RWPE2 (cell line): Measurements from ENCODE around the gene RASL10B.

Experiments used
- ATAC-seq: fragments of 200-7000 bp; cut with Tn5 transposase; 3 replicates; pipeline ENCODE4 v1.9.1; 2021; ENCODE audit warnings: low read depth
- DNase-seq: peaks from one replicate; pipeline ENCODE4 v3.0.0-alpha.2; 2020; ENCODE audit warnings: low spot score
- H3K27ac ChIP-seq: fragments of 450-650 bp; 2 replicates; pipeline ENCODE4 v1.5.1; 2017; ENCODE audit warnings: mild to moderate bottlenecking; ENCODE audit not compliant: poor library complexity, severe bottlenecking
- H3K27me3 ChIP-seq: fragments of 250-450 bp; sonication (Bioruptor Pico); 2 replicates; pipeline ENCODE4 v1.5.1; 2021; ENCODE audit warnings: mild to moderate bottlenecking, moderate library complexity; ENCODE audit not compliant: insufficient read depth, poor library complexity, severe bottlenecking
- H3K36me3 ChIP-seq: fragments of 250-450 bp; sonication (Bioruptor Pico); 2 replicates; pipeline ENCODE4 v1.5.1; 2020; ENCODE audit warnings: low read depth, mild to moderate bottlenecking, moderate library complexity
- H3K4me1 ChIP-seq: fragments of 250-450 bp; sonication (Bioruptor Pico); 2 replicates; pipeline ENCODE4 v1.5.1; 2021; ENCODE audit warnings: mild to moderate bottlenecking, moderate library complexity; ENCODE audit not compliant: insufficient read depth, poor library complexity, severe bottlenecking
- H3K4me3 ChIP-seq: fragments of 250-450 bp; sonication (Bioruptor Pico); 2 replicates; pipeline ENCODE4 v1.5.1; 2021; ENCODE audit warnings: mild to moderate bottlenecking, moderate library complexity; ENCODE audit not compliant: severe bottlenecking
- H3K9me3 ChIP-seq: fragments of 250-450 bp; sonication (Bioruptor Pico); 2 replicates; pipeline ENCODE4 v1.5.1; 2021; ENCODE audit warnings: mild to moderate bottlenecking, moderate library complexity; ENCODE audit not compliant: severe bottlenecking
- CTCF ChIP-seq: fragments of 450-650 bp; IDR thresholded peaks from one replicate; pipeline ENCODE4 v1.5.1; 2017; ENCODE audit warnings: mild to moderate bottlenecking, moderate library complexity; ENCODE audit not compliant: poor library complexity, severe bottlenecking

The RASL10B gene

GRCh38 chr17:35709874-35710273 is 21.6 kb upstream of the RASL10B start:
- H3K36me3 ChIP-seq = peaks cover 66% of the 10 kb centered on the region

GRCh38 chr17:35710950-35711349 is 20.5 kb upstream of the RASL10B start:
- ATAC-seq (no peak), DNase-seq (no peak)
- Histone ChIP-seq H3K36me3 (peaks cover 76% of the 10 kb centered on the region), H3K9me3 (no peaks in the 10 kb centered on the region), H3K4me1 (no peaks in the 10 kb centered on the region), H3K4me3 (no peak overlapping the region), H3K27me3 (no peaks in the 10 kb centered on the region), H3K27ac (no peak overlapping the region)
- TF ChIP-seq CTCF = no peak

More at GRCh38 chr17:35709874-35710273, 21.6 kb upstream of the RASL10B start:
- Histone ChIP-seq H3K9me3 (no peaks in the 10 kb centered on the region), H3K27me3 (no peaks in the 10 kb centered on the region), H3K4me3 (no peak overlapping the region), H3K27ac (no peak overlapping the region), H3K4me1 (no peaks in the 10 kb centered on the region)
- no peak for TF ChIP-seq CTCF
- no peak for ATAC-seq
- no peak for DNase-seq

- no peak for DNase-seq
- Histone ChIP-seq H3K36me3 (peaks cover 92% of the 10 kb centered on the region), H3K9me3 (no peaks in the 10 kb centered on the region), H3K4me1 (no peaks in the 10 kb centered on the region), H3K27ac (no peak overlapping the region), H3K4me3 (no peak overlapping the region), H3K27me3 (no peaks in the 10 kb centered on the region)
- no peak for ATAC-seq
- TF ChIP-seq CTCF = no peak
Observed at GRCh38 chr17:35713069-35713728, 18.2 kb upstream of the RASL10B start.

DNA sequence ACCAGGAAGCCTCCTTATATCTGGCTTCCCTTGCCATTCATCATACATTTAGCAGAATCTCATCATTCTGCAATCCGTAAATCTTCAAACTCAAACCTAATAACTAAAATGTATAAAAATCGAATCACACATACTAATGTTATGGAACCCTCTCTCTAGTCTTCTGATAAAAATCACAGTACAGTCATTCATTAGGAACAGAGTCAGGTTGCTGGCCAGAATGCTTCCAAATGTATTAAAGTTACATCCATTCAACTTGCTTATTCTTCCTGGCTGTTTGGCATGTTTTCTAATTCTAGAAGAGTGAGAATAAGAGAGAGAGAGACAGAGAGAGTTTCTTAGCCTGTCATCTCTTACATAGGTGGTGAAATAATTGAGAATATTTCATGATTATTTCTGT is 16.5 kb upstream of the RASL10B start:
- ATAC-seq (no peak), DNase-seq (no peak)
- no peak for TF ChIP-seq CTCF
- no peak overlapping the region for H3K27ac ChIP-seq
- no peaks in the 10 kb centered on the region for H3K9me3 ChIP-seq
- no peaks in the 10 kb centered on the region for H3K4me1 ChIP-seq
- peaks cover 91% of the 10 kb centered on the region for H3K36me3 ChIP-seq
- no peaks in the 10 kb centered on the region for H3K27me3 ChIP-seq
- H3K4me3 ChIP-seq = no peak overlapping the region

GRCh38 chr17:35715416-35715815 is 16.0 kb upstream of the RASL10B start:
- DNase-seq = no peak

More at GRCh38 chr17:35715416-35715815, 16.0 kb upstream of the RASL10B start:
- Histone ChIP-seq H3K27ac (no peak overlapping the region), H3K36me3 (peaks cover 89% of the 10 kb centered on the region), H3K27me3 (no peaks in the 10 kb centered on the region), H3K4me3 (no peak overlapping the region), H3K9me3 (no peaks in the 10 kb centered on the region), H3K4me1 (no peaks in the 10 kb centered on the region)
- no peak for ATAC-seq
- TF ChIP-seq CTCF = no peak
